NCI-H128 (cell line): ENCODE measurements around the gene ATG16L2.
"Not testable (repeated sequence)": the region's sequence is repeated elsewhere in the genome, so short reads cannot be mapped to it uniquely, and the experiment has no call there.

Experiments used
- DNase-seq: peaks from one replicate; lab custom pipeline; 2025; ENCODE audit not compliant: unreplicated experiment; lab: John Stamatoyannopoulos, UW

Gene ATG16L2

GRCh38 chr11:72779495-72780128 lies 34.6 kb upstream of the ATG16L2 start:
- DNase-seq = no peak

GRCh38 chr11:72780296-72781062 lies 33.7 kb upstream of the ATG16L2 start:
- no peak for DNase-seq

- no peak for DNase-seq
These were observed 33.2 kb upstream of the ATG16L2 start for GRCh38 chr11:72781063-72781312.

DNA sequence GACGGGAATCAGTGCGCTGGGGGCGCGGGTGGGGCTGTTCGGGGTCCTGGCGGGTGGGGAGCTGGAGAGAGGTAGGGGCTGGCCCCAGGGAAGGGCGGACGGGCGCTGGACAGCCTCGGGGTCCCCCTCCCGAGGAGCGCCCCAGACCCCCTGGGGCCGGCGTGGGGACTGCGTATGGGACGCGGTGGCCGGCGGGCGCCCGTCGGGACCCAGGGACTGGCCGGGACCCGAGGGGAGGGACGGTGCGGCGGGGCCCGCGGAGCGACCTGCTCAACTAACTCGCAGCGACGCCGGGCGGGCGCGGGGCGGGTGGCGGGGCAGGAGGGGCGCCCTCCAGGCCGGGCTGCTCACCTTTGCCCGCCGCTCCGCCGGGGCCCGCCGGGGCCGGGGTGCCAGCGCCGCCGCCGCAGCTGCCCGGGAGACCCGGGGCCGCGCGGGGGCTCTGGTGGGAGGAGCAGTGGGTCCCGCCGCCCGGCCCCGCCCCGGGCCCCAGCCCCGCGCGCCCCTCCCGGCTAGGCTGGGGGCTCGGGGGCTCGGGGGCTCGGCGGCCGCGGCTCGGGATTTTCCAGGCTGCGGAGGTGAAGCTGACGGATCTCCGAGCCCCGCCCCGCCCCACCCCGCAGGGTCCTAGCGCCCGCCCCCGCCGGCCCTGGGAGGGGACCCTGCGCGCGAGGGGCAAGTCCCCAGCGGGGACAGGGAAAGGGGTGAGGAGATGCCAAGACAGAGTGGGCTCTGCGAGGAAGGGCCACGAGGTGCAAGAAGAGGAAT lies 32.7 kb upstream of the ATG16L2 start:
- DNase-seq = no peak

- no peak for DNase-seq
These were observed 31.9 kb upstream of the ATG16L2 start for GRCh38 chr11:72782081-72782920.

- DNase-seq = no peak
These were observed 30.9 kb upstream of the ATG16L2 start for GRCh38 chr11:72783144-72783905.

DNA sequence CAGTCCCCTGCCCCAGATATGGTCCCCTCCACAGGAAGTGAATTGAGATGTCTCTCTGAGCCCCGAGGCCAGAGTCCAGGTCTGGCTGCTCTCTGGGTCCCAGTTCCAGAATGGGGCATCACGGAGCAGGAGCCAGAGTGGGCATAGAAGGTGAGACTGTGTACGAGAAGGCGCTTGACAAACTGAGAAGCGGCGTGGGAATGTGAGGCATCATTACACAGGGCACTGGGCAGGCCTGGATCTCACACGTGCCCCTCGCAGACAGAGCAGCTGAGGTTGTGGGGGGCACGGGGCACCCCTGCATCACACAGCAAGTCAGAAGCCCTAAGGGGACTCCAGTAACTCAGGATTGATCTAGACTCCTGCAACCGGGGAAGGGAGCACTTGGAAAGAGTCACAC lies 29.5 kb upstream of the ATG16L2 start:
- no peak for DNase-seq

GRCh38 chr11:72786305-72787215 lies 27.7 kb upstream of the ATG16L2 start:
- no peak for DNase-seq

GRCh38 chr11:72787216-72788104 lies 26.8 kb upstream of the ATG16L2 start:
- DNase-seq = no peak

DNA sequence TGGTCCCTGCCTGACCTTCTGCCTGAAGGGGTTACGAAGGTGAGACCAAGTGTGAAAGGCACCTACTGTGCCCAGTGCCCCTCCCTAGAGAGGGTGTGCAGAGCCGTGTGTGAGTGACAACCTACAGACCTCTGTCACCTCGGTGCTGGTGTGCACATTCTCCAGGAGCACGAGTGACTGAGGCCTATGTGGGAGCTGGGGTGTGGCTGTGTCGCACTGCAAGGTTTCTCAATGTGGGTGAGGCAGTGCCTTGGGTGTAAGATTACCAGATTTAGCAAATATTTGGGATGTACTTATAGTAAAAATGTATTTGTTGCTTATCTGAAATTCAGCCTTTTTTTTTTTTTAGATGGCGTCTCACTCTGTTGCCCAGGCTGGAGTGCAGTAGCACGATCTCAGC lies 26.0 kb upstream of the ATG16L2 start:
- no peak for DNase-seq

- no peak for DNase-seq
These were observed 24.6 kb upstream of the ATG16L2 start for GRCh38 chr11:72789493-72790131.

- DNase-seq = not testable (repeated sequence)
These were observed 23.0 kb upstream of the ATG16L2 start for GRCh38 chr11:72791228-72791627.

- DNase-seq = no peak
These were observed 21.7 kb upstream of the ATG16L2 start for GRCh38 chr11:72792437-72793021.

DNA sequence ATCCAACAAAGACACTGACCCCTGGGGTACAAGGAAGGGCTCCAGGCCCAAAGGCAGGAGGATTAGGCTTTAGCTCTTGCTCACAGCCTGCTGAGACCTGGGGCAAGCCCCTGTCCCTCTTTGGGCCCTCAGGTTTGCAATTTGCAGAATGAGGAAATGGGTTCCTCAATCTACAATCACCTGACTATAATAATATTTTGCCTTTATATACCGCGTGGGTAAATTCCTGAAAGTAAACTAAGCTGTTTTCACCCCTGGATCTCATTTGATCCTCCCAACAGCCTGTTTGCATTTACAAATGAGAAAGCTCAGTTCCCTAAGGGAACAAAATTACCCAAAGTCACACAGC lies 21.2 kb upstream of the ATG16L2 start:
- no peak for DNase-seq

DNA sequence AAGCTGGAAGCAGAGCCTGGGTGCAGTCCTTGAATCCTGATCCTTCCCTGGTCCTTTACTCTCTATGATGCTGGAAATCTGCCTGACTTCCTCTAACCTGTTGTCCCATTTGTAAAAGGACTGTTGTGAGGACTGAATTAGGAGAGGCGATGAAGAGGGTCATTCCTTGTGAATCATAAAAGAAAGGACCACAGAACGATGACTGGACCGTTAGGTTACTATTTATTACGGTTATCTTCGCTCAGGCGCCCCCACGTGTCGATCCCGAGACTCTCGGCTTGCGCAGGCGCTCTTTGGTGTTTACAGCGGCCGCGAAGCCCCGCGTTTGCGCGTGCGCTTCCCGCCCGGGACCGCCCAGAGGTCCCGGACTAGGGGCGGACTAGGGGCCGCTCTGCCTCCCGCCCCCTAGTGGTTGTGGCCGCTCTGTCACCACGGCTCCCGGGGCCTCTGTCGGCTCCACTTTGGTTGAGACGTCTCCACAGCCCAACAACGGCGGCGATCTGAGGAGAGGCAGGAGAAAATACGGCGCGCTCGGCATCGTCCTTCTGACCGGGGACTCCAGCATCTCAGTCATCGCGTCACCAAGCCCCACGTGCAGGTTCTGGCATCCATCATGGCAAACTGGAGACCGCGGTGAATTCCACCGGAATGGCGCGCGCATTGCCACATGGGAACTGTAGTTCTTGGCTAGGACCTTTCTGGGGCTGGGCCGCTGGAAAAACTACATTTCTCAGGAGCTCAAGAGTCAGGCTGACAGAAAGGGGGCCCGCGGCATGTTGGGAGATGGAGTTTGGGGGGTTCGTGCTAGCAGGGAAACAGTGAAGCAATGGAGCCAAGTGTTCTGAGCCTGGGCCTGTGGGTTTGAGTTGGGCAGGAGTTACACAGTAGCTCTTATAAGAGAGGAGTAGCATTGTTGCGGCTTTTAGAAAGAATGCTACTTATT lies 20.5 kb upstream of the ATG16L2 start, which contains the start of gene STARD10:
TSS of gene STARD10 (minus strand) at position 623 of the 943 bp plus-strand sequence. CDS start 12,866 bp downstream, outside the sequence.
- DNase-seq = peak; percentile 94

GRCh38 chr11:72798361-72798760 lies 15.8 kb upstream of the ATG16L2 start:
- no peak for DNase-seq

DNA sequence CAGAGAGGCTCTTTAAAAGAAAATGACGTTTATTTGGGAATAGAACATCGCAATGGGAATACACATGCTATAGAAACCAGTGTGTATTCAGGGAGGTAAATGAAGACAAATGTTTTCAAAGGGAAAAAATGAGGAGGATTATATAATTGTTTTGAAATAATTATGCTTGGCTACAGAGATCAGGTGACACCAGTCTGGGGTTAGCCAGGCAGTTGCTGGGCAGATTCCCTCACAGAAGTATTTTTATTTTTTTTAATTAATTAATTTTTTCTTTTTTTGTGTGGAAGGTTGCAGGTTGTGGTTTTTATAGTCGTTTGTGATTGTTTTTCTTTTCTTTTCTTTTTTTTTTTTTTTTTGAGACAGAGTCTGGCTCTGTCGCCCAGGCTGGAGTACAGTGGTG lies 14.8 kb upstream of the ATG16L2 start:
- no peak for DNase-seq
